GM21619 (cell line): Measurements from ENCODE around the gene REV3L.
"Not testable (repeated sequence)": the region's sequence is repeated elsewhere in the genome, so short reads cannot be mapped to it uniquely, and the experiment has no call there.

ENCODE experiments used
- ATAC-seq: cut with Tn5 transposase; IDR thresholded peaks from one replicate; pipeline ENCODE4 v1.9.1; 2021; ENCODE audit not compliant: unreplicated experiment

REV3L gene, protein sequence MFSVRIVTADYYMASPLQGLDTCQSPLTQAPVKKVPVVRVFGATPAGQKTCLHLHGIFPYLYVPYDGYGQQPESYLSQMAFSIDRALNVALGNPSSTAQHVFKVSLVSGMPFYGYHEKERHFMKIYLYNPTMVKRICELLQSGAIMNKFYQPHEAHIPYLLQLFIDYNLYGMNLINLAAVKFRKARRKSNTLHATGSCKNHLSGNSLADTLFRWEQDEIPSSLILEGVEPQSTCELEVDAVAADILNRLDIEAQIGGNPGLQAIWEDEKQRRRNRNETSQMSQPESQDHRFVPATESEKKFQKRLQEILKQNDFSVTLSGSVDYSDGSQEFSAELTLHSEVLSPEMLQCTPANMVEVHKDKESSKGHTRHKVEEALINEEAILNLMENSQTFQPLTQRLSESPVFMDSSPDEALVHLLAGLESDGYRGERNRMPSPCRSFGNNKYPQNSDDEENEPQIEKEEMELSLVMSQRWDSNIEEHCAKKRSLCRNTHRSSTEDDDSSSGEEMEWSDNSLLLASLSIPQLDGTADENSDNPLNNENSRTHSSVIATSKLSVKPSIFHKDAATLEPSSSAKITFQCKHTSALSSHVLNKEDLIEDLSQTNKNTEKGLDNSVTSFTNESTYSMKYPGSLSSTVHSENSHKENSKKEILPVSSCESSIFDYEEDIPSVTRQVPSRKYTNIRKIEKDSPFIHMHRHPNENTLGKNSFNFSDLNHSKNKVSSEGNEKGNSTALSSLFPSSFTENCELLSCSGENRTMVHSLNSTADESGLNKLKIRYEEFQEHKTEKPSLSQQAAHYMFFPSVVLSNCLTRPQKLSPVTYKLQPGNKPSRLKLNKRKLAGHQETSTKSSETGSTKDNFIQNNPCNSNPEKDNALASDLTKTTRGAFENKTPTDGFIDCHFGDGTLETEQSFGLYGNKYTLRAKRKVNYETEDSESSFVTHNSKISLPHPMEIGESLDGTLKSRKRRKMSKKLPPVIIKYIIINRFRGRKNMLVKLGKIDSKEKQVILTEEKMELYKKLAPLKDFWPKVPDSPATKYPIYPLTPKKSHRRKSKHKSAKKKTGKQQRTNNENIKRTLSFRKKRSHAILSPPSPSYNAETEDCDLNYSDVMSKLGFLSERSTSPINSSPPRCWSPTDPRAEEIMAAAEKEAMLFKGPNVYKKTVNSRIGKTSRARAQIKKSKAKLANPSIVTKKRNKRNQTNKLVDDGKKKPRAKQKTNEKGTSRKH (N-terminal part only)

DNA sequence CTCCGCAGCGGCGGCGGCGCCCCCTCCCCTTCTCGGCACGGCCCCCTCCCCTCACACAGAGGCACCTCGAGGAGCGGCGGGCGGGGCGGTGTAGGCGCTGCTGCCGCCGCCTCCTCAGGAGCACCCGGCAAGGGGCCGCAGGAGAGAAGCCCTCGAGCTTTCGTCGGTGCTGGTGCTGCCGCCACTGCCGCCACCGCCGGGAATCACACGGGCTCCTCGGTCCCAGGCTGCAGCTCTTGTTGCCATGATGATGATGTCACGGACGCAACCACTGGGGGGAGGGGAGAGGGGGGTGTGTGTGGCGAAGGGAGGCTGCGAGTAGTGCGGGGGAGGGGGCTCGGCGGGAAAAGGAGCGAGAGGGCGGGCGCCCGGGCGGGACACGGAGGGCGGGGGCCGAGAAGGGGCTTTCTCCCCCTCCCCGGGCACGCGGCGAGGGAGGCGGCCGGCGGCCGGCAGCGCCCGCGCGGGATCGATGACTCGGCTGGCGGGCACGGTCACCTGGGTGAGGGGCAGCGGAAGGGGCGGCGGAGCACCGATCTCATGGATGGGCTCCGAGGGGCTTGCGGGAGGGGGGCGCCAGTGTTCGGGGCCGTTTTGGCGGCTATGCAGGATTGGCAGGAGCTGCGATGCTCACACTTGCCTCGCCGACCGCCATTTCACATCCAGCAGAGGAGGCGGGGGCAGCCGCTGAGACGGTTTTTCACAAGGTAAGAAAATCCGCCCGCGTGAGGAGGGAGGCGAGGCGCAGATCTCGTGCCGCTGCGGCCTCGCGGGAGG lies at the start of gene REV3L:
TSS of gene REV3L (minus strand) at position 260 of the 777 bp plus-strand sequence. CDS start 330 bp downstream, outside the sequence.
- ATAC-seq: peak; percentile 29

DNA sequence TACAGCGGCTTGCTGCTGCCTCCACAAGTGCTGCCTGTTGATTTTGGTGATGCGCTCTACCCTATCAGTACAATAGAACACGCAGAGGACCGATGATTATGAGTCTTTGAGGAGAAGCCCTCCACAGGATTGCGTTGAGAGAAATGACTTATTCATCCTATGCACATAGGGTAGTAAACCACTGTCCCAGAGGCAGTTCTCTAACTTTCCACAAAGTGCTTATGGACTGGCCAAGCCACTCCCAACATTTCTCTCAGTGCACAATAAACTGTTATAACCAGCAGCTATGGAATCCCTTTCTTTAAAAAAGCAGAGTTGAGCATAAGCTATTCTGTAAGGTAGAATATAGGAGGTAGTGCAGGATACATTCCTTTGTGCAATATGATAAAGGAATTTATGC lies 48.2 kb upstream of the REV3L start:
- ATAC-seq: no peak

DNA sequence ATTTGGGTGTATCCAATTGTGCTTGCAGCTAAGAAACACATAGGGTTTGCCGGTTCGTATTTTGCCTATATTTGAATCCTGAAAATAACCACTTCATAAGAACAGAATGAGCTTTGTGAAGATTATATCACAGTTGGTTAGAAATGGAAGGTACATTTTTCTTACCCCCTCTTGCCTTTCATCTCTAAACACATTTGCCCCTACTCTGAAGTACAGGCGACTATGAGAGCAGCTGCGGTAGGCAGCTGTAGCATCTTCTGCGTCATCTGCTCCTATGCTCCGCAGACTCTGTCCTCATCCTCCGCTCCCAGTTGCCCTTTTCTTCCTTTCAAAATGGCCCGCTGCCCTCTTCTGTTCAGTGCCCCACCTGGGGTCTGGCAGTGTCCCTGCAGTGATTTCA lies 47.6 kb upstream of the REV3L start:
- ATAC-seq: no peak

DNA sequence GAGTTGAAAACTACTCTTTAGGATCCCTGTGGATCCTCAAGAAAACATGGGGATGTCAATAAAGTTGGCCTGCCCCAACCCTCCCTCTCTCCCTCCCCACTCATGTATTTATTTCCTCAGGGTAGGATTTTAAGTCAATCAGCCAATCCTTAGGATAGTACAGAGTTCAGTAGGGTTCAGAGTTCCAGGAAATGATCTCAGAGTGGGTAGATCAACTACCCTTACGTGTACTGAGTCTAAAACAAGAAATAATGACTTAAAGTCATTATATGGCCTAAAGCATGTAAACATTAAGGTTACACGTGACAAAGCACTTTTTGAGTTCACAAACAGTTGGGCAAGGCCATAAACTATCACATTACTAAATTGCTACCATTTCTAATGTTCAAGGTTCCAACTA lies 47.2 kb upstream of the REV3L start:
- ATAC-seq: no peak

DNA sequence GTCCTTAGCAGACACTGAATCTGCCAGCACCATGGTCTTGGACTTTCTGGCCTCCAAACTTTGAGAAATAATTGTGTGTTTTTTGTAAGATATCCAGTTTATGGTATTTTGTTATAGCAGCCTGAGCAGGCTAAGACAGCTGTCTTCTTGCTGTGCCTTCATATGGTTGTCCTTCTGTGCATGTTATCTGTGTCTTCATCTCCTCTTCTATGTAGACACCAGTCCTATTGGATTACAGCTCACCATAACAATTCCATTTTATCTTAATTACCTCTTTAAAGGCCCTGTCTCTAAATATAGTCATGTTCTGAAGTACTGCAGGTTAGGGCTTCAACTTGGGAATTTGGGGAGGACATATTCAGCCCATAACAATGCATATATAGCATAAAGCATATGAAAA lies 44.3 kb upstream of the REV3L start:
- no peak for ATAC-seq

DNA sequence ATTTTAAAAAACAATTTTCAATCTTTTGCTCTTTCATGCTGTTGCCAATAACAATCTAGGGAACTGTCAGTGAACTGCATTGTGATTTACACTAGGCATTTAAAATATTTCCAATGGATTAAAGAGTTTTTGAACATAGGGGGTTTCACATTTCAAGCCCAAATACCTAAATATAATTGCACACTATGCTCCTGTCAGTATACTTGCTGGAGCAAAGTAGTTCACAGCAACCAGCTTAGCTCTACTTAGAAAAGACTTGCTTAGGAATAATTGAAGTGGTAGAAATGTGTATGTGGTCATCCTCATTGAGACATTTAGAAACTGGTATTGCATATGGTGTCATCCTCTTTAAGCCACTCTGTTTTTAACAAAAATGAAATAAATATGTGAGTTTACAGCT lies 41.7 kb upstream of the REV3L start:
- no peak for ATAC-seq

DNA sequence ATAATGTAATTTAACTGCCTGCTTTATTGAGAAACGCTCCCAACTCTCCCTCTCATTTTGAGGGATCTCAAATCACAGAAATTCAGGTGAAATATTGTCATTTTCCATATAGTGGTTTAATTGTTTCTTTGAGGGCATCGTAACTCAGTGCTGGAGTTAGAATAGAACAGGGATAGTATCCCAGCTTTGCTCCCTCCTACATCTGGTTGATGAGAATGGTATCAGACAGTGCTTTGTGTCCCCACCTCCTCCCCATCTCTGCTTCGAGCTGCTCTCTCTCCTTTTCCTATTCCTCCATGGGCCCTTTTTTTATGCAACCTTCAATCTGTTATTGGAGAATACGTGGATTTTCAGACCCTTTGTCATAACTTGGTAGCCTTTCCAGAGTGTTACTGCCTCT lies 41.2 kb upstream of the REV3L start:
- no peak for ATAC-seq

DNA sequence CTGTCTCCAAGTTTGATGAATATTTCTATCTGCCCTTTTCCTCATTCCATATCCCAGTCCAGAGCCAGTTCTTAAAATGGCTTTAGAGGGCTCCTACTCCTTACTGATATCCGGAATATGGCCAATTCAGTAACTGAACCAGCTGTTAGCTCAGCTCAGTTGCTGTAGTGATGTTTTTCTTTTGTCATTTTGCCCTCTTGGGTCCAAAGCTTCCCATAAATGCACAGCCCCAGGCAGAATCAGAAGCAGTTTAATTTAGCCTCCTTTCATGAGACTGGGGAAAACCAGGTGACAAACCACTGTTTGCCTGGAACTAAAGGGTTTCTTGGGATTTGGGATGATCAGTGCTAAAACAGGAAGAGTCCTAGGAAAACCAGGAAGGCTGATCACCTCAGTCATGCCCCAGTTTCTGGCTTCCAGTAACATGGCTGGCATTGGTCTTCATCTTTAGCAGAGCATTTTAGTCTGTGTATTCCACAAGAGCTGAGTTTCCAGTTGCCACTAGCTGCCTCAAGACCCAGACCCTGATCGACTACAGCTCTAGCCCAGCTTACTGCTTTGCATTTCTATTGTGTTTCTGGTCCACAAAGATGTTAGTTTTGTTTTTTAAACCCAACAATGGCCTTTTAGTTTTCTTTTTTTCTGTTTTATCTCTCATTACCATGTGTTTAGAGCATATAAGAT lies 40.6 kb upstream of the REV3L start:
- ATAC-seq: no peak

DNA sequence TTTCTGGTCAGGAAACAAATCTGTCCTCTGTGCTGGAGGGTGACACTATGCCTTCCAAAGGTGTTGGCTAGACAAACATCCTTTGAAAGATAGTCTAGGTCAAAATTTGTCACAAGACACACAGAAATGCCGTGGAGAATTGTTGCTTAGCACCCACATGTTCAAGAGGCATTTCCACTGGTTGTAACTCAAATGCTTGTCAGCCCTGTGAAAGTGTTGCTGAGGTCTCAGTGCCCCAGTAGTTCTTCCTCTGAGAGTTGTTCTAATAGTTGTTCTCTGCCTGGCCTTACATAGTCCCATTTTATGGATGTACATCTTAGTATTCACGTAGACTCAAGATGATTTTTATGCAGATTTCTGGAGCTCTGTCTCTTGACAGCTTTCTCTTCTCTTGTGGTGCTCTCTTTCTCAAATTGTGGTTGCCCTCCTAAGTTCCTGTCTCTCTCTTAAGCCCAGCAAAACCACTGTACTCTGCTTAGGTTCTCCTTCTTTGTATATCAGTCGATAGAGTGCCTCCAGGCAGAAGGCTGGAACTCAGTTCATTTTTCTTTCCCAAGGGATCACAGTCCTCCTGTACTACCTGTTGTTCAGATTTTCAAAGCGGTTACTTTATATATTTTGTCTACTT lies 39.5 kb upstream of the REV3L start:
- no peak for ATAC-seq

DNA sequence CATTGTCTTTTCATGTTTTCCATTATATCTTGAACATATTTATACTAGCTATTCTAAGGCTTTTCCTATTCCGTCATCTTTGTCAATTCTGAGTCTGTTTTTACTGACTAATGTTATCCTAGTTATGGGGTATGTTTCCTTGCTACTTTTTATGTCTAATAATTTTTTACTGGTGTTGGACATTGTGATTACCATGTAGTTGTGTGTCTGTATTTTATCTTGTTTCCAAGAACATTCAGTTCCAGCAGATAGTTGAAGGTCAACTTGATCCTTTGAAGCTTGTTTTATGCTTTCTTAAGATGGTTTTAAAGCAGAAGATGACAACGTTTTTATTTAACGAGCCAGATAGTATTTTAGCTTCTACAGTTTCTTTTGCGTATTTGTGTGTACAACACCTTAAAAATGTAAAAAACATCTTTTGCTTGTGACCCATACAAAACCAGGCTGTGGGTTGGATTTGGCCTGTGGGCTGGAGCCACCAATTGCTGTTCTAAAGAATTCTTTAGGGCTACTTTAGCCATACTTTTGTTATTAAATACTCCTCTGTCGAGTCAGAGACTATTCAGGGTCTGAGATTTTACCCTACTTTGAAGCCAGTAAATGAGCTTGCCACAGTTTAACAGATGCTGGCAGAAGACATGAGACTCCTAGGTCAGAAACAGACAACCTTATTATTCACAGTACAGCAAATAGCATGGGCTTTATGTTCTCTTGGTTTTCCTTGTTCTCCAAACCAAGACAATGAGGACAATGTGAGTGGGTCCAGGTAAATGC lies 38.7 kb upstream of the REV3L start:
- ATAC-seq: no peak

DNA sequence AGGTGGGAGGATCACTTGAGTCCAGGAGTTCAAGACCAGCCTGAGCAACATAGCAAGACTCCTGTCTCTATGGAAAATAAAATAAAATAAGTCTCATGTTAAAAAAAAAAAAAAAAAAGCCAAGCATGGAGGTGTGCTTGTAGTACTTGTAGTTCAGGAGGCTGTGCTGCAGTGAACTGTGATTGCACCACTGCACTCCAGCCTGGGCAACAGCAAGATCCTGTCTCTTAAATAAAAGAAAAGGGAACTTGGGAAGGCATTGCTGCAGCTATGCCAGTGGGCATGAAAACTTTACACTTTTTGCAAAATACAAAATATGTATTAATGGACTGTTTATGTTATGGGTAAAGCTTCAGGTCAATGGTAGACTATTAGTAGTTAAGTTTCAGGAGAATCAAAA lies 37.5 kb upstream of the REV3L start:
- ATAC-seq: no peak

DNA sequence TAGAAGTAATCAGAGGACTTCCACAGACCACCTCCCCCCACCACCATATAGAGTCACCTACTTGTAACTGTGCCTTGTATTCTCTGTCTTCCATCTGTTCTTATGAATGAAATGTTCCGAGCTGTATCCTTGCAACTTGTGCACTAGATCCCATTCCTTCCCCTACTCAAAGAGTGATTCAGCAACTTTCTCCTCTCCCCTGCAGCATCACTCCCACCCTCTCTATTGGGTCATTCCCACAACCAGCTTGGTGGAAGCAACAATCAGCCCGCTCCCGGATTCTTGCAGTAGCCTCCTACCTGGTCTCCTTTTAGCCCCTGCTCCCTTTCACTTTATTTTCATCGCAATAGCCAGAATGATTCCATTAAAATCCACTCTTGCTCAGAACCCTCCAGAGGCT lies 34.9 kb upstream of the REV3L start:
- ATAC-seq: no peak

DNA sequence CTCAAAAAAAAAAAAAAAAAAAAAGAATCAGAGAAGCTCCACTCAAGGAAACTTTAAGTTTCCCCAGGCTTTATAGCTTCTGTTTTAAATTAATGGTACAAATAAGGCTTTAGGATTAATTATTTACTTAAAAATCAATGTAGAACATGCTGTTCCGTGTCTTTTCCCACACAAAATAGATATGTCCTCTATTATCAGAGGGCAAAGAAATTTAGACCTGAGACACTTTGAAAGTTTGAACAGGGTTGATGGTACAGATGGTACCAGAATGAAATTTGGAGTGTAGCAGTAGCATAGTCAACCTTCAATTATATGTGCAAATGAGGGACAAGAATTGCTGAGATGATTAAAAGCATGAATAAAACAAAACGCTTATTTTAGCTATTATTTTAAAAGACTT lies 32.2 kb upstream of the REV3L start:
- no peak for ATAC-seq

DNA sequence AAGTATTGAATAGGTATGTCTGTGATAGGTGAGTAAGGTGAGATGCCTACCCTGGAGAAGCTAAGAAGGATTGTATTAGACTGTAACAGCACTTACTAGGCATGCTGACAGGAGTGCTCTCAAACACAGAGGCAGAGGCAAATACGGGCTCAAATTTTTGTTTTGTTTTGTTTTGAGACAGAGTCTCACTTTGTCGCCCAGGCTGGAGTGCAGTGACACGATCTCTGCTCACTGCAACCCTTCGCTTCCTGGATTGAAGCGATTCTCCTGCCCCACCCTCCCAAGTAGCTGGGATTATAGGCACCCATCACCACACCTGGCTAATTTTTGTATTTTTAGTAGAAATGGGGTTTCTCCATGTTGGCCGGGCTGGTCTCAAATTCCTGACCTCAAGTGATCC lies 31.5 kb upstream of the REV3L start:
- not testable (repeated sequence) for ATAC-seq

DNA sequence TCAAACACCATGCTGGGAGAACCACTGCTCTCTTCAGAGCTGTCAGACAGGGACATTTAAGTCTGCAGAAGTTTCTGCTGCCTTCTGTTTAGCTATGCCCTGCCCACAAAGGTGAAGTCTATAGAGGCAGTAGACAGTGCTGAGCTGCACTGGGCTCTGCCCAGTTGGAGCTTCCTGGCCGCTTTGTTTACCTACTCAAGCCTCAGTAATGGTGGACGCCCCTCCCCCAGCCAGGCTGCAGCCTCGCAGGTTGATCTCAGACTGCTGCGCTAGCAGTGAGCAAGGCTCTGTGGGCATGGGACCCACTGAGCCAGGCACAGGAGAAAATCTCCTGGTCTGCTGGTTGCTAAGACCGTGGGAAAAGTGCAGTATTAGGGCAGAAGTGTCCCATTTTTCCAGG lies 24.2 kb upstream of the REV3L start:
- not testable (repeated sequence) for ATAC-seq

DNA sequence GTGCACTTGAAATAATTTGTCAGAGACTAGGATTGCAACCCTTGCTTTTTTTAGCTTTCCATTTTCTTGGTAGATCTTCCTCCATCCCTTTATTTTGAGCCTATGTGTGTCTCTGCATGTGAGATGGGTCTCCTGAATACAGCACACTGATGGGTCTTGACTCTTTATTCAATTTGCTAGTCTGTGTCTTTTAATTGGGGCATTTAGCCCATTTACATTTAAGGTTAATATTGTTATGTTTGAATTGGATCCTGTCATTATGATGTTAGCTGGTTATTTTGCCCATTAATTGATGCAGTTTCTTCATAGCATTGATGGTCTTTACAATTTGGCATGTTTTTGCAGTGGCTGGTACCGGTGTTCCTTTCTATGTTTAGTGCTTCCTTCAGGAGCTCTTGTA lies 22.5 kb upstream of the REV3L start:
- ATAC-seq: not testable (repeated sequence)

DNA sequence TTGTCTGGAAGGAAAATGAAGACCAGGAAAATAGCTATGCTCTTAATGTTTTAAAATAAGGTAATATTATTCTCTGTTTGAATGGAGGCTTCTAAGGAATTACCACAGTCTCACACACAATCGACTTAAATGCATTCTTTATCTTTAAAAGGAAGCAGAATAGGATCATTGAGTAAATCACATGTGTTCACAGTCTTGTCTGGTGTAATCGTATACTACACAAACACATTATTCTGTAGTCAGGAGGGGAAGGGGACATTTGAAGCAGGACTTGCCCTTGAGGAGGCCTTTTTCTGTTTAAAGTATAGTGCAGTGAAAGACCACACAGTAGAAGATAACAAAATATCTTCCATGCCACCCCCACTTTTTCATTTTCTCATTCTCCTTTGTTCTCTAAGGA lies 20.6 kb upstream of the REV3L start:
- no peak for ATAC-seq

DNA sequence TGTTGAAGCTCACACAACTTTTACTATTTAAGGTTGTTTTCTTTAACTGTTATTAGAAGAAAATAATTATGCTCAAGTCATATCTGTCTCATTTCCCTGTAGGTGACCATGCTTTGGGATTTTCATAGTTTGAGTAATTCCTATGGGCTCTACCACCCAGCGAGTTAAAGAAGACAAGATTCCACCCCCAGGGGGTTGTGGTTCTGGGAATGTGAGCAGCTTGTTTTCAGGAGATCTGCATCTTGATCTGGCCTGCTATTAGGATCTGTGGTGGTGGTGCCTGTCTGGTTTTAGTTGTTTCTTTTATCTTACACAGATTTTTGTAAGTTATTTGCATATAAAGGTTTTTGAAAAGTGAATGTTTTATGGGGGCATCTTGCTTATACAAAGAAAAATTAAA lies 20.2 kb upstream of the REV3L start:
- ATAC-seq: no peak

DNA sequence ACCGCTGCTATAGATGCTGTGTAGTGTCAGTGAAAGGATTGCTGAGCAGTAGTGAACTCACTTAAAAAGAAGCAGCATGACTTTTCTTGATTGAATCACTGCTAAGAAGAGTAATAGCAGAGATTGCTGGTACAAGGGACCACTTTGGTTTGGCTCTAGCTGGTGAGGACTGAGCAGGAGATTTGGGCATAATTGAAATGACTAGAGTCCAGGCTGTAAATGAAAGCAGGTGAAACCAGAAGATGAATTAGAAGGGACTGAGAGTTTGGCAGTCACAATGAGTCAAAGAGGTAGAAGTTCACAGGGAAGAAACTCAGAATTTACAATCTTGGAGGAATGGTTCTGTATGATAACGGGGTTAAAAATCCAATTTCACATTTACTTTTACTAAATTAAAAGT lies 19.1 kb upstream of the REV3L start:
- no peak for ATAC-seq
